ENCODE results near the gene IDI1. TPM values are rescaled to one million over a fixed set of nuclear protein-coding genes. Genes with fewer than 3 reads are reported as not detected.

The IDI1 gene
- 10 to 100 TPM; 38.9 to 46.8 (median 44.6) TPM for total RNA-seq

DNA sequence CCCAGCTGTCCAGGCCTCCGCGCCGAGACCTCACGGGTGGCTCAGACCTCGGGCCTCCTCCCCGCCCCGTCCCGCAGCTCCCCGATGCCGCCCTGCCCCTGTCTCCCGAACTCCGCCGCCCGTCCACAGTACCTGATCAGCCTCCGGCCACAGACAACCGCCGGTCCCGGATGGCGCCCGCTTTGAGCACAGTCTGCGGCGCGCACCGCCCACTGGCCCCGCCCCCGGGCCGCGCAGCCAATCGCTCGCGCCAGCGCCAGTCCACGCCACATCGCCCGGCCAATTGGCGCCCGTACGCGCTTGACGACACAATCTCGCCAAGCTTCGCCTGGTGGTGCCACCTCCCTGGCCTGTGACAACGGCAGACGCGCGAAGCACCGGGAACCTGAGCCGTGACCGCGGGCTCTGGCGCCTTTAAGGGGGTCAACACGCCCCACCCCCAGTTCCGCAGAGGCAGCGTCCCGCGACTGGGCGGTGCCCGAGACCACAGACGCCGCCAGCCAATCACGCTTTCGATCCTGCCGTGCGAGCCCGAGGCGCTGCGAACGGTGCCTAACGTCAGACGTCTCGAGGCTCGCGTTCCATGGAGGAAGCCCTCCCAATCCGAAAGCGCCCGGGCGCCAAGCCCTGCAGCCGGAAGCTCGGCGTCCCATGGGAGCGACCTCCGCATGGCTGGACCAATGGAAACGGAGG lies at the start of gene IDI1:
Gene IDI1, minus strand, starts transcription at position 388 of the 693 bp plus-strand sequence. Its CDS starts 116 bp downstream, at position 272.
- Mint-ChIP-seq H3K4me1 (ENCODE audit: low read depth) (peaks cover 67% of the 10 kb centered on the region), H3K4me3 (peak within 1 kb of the TSS; percentile 92), H3K36me3 (ENCODE audit: insufficient read depth) (peaks cover 18% of the 10 kb centered on the region), H3K9me3 (no peaks in the 10 kb centered on the region), H3K27me3 (ENCODE audit: low read depth) (no peaks in the 10 kb centered on the region)
- ATAC-seq (peak; percentile 83 to 88), DNase-seq (peak; percentile 94)

DNA sequence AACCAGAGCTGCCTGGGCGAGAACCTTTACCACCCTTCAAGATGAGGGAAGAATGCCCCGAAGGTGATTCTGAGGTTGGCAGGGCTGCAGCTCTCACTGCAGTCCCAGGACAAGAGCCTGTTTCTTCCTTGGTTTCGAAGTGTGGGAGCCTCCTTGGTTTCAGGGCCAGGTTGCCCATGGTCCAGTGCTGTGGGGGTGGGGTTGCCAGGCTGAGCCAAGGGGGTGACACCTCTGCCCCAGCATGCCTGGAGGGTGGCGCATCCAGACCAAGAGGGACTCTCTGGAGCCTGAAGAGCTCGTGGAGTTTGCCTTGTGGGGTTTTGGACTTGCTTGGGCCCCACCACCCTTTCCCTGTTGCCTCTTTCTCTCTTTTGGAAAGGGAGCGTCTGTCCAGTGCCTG lies 48.5 kb upstream of the IDI1 start:
- Mint-ChIP-seq H3K4me3 (no peak overlapping the region), H3K4me1 (ENCODE audit: low read depth) (peaks cover 20% of the 10 kb centered on the region), H3K27me3 (ENCODE audit: low read depth) (no peaks in the 10 kb centered on the region), H3K36me3 (ENCODE audit: insufficient read depth) (peaks cover 28% of the 10 kb centered on the region), H3K9me3 (no peaks in the 10 kb centered on the region)
- DNase-seq (no peak), ATAC-seq (no peak)

DNA sequence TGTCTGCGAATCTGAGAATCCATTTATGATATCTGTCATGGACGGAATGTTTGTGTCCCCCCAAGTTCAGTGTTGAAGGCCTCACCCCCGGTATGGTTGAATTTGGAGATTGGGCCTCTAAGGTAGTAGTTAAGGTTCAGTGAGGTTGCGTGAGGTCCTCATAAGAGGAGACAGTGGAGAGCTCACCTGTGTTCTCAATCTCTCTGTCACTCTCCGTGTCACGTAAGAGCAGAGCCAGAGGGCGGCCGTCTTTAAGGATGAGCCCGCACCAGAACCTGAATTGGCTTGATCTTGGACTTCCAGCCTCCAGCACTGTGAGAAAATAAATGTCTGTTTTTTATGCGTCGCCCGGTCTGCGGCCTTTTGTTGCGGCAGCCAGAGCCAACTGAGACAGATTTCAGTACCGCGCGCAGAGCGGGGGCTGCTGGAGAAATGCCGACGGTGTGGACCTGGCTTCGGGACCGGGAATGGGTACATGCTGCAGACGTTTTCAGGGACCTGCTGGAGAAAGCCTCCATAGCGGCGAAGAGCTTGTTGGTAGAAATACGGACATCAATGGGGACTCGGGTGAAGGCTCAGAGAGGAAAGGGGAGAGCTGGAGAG lies 47.5 kb upstream of the IDI1 start:
- Mint-ChIP-seq H3K9me3 (no peaks in the 10 kb centered on the region), H3K36me3 (ENCODE audit: insufficient read depth) (peaks cover 23% of the 10 kb centered on the region), H3K27me3 (ENCODE audit: low read depth) (no peaks in the 10 kb centered on the region), H3K4me3 (no peak overlapping the region), H3K4me1 (ENCODE audit: low read depth) (peaks cover 16% of the 10 kb centered on the region)
- ATAC-seq (no peak), DNase-seq (no peak)

DNA sequence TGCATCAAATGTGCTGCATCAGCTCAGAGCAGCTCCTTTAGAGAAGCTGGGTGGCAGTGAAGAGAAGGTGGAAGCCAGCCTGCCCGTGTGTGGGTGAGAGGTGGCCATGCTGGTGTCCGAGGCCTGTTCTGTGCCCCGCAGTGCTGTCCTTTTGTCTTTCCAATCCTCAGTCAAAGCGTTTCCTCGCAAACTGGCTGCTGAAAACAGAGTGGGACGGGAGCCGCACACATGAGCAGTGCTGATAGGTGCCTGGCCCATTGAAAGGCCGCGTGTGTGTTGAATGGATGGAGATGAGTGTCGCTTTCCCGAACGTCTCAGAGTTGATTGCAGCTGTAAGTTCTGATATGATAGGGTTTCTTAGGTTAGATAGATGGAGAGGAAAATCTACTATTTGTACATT lies 46.6 kb upstream of the IDI1 start:
- Mint-ChIP-seq H3K9me3 (no peaks in the 10 kb centered on the region), H3K36me3 (ENCODE audit: insufficient read depth) (peaks cover 19% of the 10 kb centered on the region), H3K4me1 (ENCODE audit: low read depth) (peaks cover 13% of the 10 kb centered on the region), H3K4me3 (no peak overlapping the region), H3K27me3 (ENCODE audit: low read depth) (no peaks in the 10 kb centered on the region)
- ATAC-seq (no peak), DNase-seq (no peak)

DNA sequence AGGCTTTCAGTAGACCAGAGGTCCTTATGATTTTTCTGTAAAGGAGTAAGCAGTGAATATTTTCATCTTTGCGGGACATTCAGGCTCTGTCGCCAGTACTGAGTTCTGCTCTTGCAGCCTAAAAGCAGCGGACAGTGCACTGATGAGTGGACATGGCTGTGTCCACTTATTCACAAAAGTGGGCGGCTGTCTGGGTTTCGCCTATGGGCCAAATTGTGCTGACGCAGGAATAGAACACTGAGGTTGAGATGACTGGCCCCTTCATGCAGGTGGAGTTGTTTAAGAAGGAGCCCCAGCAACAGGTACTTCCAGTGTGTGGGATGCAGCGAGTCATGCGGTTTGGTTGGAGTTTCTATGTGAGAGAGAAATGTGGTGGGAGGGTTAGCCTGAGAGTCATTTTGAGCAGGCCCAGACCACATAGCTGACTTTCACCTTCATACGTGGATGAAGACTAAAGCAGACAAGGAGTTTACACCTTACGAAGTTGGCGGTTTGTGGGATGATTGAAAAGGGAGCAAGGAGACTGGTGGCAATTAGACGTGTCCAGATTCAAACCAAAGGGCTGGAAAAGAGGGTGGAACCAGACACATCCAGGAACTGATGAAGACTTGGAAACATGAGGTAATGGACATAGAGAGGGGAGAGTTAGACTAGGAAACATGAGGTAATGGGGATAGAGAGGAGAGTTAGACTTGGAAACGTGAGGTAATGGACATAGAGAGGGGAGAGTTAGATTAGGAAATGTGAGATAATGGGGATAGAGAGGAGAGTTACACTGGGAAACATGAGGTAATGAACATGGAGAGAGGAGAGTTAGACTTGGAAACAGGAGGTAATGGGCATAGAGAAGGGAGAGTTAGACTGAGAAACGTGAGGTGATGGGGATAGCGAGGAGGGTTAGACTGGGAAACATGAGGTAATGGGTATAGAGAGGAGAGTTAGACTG lies 45.5 kb upstream of the IDI1 start:
- Mint-ChIP-seq H3K4me3 (no peak overlapping the region), H3K36me3 (ENCODE audit: insufficient read depth) (peaks cover 21% of the 10 kb centered on the region), H3K27me3 (ENCODE audit: low read depth) (no peaks in the 10 kb centered on the region), H3K4me1 (ENCODE audit: low read depth) (peaks cover 5% of the 10 kb centered on the region), H3K9me3 (no peaks in the 10 kb centered on the region)
- ATAC-seq (peak; percentile 94 to 97), DNase-seq (no peak)

DNA sequence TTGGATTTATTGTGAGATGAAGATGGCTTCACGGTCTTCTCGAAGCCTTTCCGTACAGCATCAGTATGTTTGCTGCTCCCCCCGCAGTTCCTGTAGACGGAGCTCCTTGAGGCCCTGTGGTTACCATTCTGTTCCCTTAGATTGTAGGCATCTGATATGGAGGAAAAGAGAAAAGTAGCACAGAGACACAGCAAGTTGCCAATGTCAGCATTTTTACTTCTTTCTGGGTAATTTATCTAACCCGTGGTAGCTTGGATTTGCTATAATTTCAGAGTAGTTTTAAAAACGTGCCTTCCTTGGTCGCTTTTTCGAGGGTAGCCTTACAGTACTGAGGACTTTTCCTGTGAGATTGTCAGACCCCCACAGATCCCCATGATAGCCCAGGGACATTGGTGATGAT lies 44.8 kb upstream of the IDI1 start:
- Mint-ChIP-seq H3K9me3 (no peaks in the 10 kb centered on the region), H3K4me1 (ENCODE audit: low read depth) (peaks cover 1% of the 10 kb centered on the region), H3K36me3 (ENCODE audit: insufficient read depth) (peaks cover 20% of the 10 kb centered on the region), H3K4me3 (no peak overlapping the region), H3K27me3 (ENCODE audit: low read depth) (no peaks in the 10 kb centered on the region)
- no peak for DNase-seq
- no peak for ATAC-seq

DNA sequence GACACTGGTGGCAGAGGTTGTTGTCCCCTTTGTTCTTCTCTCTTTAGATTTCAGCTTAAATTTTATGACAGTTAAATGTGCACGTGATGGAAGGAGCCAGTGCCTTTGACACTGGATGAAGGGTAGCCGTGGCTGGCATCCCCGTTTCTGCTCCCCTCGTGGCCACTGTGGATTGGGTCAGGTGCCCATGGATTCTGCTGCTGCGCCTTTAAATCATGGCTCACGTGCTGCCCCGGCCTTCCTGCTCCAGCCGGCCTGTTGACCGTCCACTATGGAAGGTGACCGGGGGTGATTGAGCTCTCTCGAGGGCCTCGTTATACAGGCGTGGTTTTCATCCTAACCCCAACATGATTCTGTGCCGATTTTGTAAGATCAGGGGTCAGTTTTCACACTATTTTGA lies 41.8 kb upstream of the IDI1 start:
- Mint-ChIP-seq H3K4me3 (no peak overlapping the region), H3K9me3 (no peaks in the 10 kb centered on the region), H3K27me3 (ENCODE audit: low read depth) (no peaks in the 10 kb centered on the region), H3K4me1 (ENCODE audit: low read depth) (peaks cover 11% of the 10 kb centered on the region), H3K36me3 (ENCODE audit: insufficient read depth) (peaks cover 29% of the 10 kb centered on the region)
- no peak for DNase-seq
- ATAC-seq: no peak

DNA sequence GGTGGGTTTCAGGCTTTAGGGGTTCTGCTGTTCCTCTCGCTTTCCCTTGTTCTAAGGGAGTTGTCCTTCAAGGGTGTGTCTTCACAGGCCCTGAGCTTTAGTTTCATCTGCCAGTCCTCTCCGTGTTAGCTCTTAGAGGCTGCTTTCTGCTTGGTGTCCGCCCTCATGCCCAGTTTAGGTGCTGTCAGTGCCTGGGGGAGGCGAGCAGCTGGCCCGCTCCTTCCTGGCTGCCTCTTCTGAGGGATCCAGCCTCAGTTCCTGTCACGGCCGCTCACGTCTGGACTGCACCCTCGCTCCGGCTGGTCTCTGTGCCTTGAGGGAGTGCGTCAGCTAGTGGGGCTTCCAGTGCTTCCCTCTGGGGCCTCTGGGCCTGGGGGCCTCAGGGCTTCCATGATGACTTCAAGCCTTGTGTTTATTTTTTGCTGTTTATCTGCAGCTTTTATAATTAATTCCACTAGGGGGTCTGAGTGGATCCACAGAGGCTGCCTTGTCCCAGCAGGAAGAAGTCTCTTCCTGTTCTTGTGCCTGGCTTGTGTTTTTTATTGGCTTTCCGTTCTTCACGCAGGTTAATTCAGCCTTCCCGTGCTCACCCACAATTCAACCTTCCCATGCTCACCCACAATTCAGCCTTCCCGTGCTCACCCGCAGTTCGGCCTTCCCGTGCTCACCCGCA lies 40.2 kb upstream of the IDI1 start:
- Mint-ChIP-seq H3K4me3 (no peak overlapping the region), H3K9me3 (no peaks in the 10 kb centered on the region), H3K27me3 (ENCODE audit: low read depth) (no peaks in the 10 kb centered on the region), H3K4me1 (ENCODE audit: low read depth) (peaks cover 11% of the 10 kb centered on the region), H3K36me3 (ENCODE audit: insufficient read depth) (peaks cover 34% of the 10 kb centered on the region)
- DNase-seq: no peak
- ATAC-seq: no peak

DNA sequence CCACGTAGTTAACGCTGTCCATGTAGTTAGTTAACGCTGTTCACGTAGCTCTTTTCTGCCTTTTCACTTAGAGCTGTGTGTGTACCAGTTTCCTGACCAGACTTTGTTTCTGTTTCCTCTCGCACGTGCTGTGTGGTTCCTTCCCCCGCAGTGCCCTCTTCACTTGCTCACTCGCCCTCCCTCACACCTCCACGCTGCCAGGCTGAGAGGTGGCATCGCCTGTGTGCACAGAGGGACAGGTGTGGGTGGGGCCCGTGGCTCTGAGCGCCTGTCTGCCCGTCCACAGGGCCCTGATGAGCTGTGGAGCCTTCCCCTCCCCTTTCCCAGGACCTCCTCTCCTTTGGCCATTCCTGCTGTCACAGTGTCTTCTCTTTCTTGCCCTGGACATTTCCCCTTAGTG lies 37.9 kb upstream of the IDI1 start:
- Mint-ChIP-seq H3K36me3 (ENCODE audit: insufficient read depth) (peaks cover 47% of the 10 kb centered on the region), H3K4me3 (no peak overlapping the region), H3K4me1 (ENCODE audit: low read depth) (peaks cover 10% of the 10 kb centered on the region), H3K27me3 (ENCODE audit: low read depth) (no peaks in the 10 kb centered on the region), H3K9me3 (no peaks in the 10 kb centered on the region)
- DNase-seq (no peak), ATAC-seq (no peak)

DNA sequence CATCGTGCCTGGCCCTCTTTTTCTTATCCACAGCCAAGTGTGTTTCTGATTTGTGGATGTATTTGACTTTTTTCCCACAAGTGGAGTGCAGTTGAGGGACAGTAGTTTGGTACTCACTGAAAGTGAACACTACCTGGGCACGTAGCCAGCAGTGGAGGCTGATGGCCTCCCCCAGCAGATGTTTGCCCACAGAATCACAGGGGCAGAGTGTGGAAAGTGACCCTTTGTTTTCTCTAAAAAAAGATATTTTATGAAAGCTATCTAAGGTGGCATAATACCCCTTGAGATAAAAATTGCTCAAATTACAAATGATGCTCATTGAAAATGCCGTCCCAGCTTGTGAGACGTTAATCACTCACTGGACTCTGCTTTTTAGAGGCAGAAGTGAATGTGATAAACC lies 36.3 kb upstream of the IDI1 start:
- Mint-ChIP-seq H3K36me3 (ENCODE audit: insufficient read depth) (peaks cover 39% of the 10 kb centered on the region), H3K9me3 (no peaks in the 10 kb centered on the region), H3K4me1 (ENCODE audit: low read depth) (peaks cover 10% of the 10 kb centered on the region), H3K4me3 (no peak overlapping the region), H3K27me3 (ENCODE audit: low read depth) (no peaks in the 10 kb centered on the region)
- ATAC-seq: no peak
- DNase-seq: no peak

DNA sequence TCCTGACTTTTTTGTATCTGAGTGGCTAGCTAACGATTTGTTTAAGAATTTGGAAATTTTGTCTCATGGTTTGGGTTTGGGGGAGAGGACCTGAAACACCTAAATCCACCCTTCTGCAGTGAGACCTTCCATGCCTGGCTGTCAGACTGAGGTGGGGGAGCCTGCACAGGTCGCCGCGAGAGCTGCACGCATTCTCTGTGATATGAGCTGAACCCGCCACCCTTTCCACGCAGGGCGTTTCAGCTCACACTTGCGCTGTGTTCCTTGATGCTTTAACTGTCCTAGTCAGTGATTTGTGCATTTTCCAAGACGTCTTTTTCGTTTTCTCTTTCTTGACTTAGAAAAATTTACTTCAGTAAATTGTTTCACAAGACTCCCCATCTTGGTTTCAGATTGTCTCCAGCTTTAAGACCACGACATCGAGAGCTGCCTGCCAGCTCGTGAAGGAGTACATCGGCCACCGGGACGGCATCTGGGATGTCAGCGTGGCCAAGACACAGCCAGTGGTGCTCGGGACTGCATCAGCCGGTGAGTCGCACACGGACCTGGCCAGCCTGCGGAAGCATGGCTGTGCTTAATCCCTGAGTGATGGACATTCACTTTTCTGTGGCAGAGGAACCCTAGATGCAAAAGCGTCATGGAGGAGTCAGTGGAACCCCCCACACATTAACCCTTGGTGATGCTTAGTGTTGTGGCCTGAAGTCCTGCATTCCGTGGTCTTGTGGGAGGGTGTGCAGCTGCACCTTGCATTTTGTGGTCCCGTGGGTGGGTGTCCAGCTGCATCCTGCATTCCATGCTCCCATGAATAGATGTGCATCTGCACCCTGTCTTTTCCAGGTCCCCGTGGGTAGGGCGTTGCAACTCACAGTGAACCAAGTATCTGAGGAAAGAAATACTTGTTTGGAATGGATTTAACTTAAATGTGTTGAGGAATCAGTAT lies 35.4 kb upstream of the IDI1 start:
- no peaks in the 10 kb centered on the region for H3K9me3 Mint-ChIP-seq
- DNase-seq (no peak), ATAC-seq (no peak)
- H3K27me3 Mint-ChIP-seq (ENCODE audit: low read depth): no peaks in the 10 kb centered on the region
- peaks cover 41% of the 10 kb centered on the region for H3K36me3 Mint-ChIP-seq (ENCODE audit: insufficient read depth)
- H3K4me1 Mint-ChIP-seq (ENCODE audit: low read depth): peaks cover 10% of the 10 kb centered on the region
- no peak overlapping the region for H3K4me3 Mint-ChIP-seq

DNA sequence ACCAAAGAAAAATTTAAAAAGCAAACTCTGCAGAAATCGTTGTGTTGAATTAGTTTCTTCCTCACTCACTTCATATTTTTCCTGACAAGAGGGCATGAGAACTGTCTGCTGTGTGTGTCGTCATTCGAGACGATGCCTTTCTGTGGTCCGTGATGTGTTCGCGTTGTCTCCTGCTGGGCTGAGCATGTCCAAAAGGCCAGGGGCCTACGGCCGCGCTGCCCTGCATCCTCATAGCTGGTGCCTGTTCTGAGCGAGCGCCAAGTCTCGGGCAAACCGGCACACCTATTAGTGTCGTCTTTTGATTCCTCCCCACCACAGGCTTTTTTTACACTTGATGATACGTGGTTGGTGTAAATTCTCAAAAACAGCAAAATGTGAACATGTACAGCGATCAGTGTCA lies 34.7 kb upstream of the IDI1 start:
- H3K4me1 Mint-ChIP-seq (ENCODE audit: low read depth): peaks cover 10% of the 10 kb centered on the region
- H3K36me3 Mint-ChIP-seq (ENCODE audit: insufficient read depth): peaks cover 41% of the 10 kb centered on the region
- H3K9me3 Mint-ChIP-seq: no peaks in the 10 kb centered on the region
- H3K4me3 Mint-ChIP-seq: no peak overlapping the region
- no peak for DNase-seq
- H3K27me3 Mint-ChIP-seq (ENCODE audit: low read depth): no peaks in the 10 kb centered on the region
- no peak for ATAC-seq

DNA sequence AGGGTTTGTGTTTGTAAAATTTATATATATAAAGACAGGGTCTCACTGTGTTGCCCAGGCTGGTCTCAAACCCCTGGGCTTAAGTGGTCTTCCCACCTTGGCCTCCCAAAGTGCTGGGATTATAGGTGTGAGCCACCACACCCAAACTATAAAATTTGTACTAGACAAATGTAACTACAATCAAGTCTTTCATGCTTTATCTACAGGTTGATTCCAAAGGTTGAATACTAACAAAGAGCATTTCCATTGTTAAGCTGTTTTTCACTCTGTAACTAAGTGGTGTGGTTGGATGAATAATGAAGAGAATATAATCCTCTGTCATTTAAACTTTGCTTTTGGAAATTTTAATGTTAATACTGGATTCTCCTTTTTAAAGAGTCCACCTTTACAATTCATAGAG lies 29.7 kb upstream of the IDI1 start:
- H3K27me3 Mint-ChIP-seq (ENCODE audit: low read depth): no peaks in the 10 kb centered on the region
- no peak overlapping the region for H3K4me3 Mint-ChIP-seq
- no peaks in the 10 kb centered on the region for H3K9me3 Mint-ChIP-seq
- peaks cover 7% of the 10 kb centered on the region for H3K4me1 Mint-ChIP-seq (ENCODE audit: low read depth)
- ATAC-seq: no peak
- peaks cover 26% of the 10 kb centered on the region for H3K36me3 Mint-ChIP-seq (ENCODE audit: insufficient read depth)
- no peak for DNase-seq
